ENCODE data around the gene KDM6B. TPM values are rescaled to one million over a fixed set of nuclear protein-coding genes. Genes with fewer than 3 reads are reported as not detected.

The KDM6B gene, protein sequence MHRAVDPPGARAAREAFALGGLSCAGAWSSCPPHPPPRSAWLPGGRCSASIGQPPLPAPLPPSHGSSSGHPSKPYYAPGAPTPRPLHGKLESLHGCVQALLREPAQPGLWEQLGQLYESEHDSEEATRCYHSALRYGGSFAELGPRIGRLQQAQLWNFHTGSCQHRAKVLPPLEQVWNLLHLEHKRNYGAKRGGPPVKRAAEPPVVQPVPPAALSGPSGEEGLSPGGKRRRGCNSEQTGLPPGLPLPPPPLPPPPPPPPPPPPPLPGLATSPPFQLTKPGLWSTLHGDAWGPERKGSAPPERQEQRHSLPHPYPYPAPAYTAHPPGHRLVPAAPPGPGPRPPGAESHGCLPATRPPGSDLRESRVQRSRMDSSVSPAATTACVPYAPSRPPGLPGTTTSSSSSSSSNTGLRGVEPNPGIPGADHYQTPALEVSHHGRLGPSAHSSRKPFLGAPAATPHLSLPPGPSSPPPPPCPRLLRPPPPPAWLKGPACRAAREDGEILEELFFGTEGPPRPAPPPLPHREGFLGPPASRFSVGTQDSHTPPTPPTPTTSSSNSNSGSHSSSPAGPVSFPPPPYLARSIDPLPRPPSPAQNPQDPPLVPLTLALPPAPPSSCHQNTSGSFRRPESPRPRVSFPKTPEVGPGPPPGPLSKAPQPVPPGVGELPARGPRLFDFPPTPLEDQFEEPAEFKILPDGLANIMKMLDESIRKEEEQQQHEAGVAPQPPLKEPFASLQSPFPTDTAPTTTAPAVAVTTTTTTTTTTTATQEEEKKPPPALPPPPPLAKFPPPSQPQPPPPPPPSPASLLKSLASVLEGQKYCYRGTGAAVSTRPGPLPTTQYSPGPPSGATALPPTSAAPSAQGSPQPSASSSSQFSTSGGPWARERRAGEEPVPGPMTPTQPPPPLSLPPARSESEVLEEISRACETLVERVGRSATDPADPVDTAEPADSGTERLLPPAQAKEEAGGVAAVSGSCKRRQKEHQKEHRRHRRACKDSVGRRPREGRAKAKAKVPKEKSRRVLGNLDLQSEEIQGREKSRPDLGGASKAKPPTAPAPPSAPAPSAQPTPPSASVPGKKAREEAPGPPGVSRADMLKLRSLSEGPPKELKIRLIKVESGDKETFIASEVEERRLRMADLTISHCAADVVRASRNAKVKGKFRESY (N-terminal part only)
- 4.2 and 68.6 TPM in 2 replicates for total RNA-seq

DNA sequence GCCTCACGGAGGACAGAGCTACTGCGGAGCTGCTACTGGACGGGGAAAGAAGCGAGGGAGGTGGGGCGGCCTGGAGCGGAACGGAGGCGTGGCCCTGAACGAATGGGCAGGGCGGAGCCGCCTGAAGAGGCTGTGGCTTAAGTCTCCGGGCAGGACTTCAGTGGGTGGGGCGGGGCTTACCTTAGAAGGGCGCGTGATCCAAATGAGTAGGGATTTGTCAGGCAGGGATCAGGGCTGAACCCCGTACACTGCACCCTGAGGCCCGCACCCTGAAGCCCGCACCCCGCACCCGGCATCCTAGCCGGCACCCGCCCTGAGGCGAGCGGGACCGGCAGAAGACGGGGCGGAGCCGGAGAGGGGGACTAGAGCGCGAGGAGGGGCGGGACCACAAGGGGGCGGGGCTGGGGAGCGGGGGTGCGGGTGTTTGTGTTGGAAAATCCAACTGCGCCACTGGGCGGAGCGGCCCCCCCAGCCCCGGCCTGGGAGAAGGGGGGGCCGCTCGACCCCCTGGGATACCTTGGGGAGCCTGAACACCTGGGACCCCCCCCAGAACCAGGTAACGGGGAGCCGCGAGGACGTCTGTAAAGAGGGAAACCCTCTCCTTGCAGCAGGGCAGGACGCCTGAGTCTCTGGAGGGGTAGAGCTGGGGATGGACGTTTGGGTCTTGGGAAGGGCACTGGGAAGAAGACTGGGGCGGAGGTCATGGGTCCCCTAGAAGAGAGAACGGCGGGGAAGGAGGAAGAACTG lies at the start of gene KDM6B:
Gene KDM6B, plus strand, starts transcription at position 423 of the 747 bp plus-strand sequence. CDS start 11,338 bp downstream, outside the sequence.

DNA sequence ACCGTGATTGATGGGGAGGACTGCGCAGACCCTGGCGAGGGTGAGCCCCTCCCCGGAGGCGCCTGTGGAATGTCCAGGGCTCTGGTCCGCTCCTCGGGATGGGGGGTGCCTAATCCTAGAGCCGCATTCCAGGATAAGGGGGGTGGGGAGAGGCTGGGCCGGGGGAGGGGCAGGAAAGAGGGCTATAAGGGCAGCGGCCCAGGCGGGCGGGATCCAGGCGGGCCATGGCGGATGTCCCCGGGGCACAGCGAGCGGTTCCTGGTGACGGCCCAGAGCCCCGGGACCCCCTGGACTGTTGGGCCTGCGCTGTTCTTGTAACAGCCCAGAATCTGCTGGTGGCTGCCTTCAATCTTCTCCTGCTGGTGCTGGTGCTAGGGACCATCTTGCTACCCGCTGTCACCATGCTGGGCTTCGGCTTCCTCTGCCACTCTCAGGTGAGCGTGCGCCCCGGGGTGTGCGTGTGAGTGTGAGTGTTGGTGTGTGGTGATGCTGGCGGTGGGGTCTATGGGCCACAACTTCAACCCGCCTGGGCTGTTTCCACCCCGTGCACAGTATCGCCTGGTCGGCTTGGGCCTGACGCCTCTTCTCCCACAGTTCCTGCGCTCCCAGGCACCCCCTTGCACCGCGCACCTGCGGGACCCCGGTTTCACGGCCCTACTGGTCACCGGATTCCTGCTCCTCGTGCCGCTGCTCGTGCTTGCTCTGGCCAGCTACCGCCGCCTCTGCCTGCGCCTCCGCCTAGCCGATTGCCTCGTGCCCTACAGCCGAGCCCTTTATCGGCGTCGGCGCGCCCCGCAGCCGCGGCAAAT lies 21.0 kb downstream of the KDM6B start, which contains the start of gene TMEM88:
Gene TMEM88, plus strand, starts transcription at position 216 of the 809 bp plus-strand sequence. Its CDS starts 9 bp downstream, at position 225.

DNA sequence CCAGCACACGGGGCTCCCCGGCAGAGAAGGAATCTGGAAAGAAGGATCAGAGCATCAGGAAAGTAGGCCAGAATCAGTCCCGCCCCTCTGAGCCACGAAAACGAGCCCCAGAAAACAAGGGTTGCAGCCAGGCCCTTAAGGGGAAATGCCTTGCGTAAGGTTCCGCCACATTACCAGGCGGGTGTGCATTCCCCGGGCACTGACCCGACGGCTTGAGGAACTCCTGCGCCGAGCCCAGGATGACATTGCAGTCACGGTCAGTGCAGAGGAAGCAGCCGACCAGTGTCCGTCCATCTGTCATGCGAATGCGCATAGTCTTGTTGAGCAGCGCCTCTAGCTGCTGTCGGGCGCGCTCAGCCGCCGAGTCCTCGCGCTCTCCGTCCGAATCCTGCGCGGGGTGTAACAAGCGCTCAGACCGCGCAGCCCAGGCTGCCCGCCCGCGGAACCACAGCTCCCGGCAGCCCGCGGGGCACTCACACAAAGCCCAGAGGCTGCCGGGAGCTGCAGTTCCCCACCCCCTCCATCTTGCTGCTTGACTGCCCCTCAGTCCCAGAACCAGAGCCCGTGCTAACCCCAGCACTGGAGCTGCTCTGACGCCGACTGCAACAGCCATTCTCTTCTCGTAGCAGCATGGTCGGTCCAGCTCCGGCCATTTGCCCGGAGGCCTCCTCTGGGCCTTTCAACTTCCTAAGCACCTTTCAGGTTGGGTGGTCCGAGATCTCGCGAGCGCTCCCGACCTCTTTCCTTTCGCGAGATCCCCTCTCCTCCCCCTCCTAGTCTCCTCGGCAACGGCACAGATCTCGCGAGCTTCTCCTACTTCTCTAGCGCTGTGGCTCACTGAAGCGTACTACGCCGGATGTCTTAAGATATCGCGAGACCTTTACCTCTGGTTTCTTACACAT lies 23.0 kb downstream of the KDM6B start, which contains the start of gene NAA38:
Gene NAA38, minus strand, starts transcription at position 749 of the 902 bp plus-strand sequence. Its CDS starts 96 bp downstream, at position 653.

DNA sequence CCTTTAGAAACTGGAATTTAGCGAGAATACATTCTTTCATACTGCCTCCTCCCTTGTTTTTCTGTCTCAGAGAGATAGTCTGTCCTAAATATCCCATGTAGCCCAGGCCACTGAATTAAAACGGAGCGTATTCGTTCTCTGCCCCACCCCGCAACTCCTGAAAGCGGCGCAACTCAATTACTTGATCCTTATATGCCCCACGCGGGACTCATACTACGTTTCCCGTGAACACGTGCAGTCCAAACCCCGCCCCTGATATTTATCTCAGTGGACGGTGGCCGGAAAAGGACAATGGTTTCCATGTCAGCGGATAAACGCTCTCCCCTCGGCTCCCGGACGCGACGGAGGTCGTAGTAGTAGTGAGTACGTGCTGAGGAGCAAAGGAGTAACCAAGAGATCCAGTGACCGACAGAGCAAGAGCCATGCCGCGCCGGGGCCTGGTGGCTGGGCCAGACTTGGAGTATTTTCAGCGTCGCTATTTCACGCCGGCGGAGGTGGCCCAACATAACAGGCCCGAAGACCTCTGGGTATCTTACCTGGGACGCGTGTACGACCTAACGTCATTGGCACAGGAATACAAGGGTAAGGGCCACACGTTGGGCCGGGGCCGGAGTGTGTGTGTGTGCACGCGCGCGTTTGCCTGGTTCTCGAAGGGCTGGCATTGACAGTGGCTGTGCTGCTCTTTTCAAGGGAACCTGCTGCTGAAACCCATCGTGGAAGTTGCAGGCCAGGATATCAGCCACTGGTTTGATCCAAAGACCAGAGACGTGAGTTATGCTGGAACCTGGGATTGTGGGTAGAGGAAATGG lies 23.9 kb downstream of the KDM6B start, which contains the start of gene CYB5D1:
Gene CYB5D1, plus strand, starts transcription at position 291 of the 809 bp plus-strand sequence. Its CDS starts 132 bp downstream, at position 423.

Other genes starting within 250 kb of the KDM6B start
- 0.28 and 0.38 TPM in 2 replicates for gene SOX15, start 244.1 kb upstream of the KDM6B start, total RNA-seq
- gene FXR2, start 219.3 kb upstream of the KDM6B start, total RNA-seq = 50.2 and 58.1 TPM in 2 replicates
- 25.5 and 30.2 TPM in 2 replicates for gene SAT2, start 206.4 kb upstream of the KDM6B start, total RNA-seq
- 0.19 and 0.28 TPM in 2 replicates for gene SHBG, start 204.1 kb upstream of the KDM6B start, total RNA-seq
- gene ATP1B2, start 183.3 kb upstream of the KDM6B start, total RNA-seq = not detected in 2 replicates
- gene TP53, start 146.7 kb upstream of the KDM6B start, total RNA-seq = 16.3 and 28.4 TPM in 2 replicates
- 3.1 and 7.9 TPM in 2 replicates for gene WRAP53, start 145.7 kb upstream of the KDM6B start, total RNA-seq
- gene EFNB3, start 129.0 kb upstream of the KDM6B start, total RNA-seq = under 0.01 and 0.19 TPM in 2 replicates
- 0.19 and 0.56 TPM in 2 replicates for gene DNAH2, start 116.5 kb upstream of the KDM6B start, total RNA-seq
- 0.58 TPM in 1 of 2 replicates, not detected in the other for gene TMEM88, start 20.8 kb downstream of the KDM6B start, total RNA-seq
- gene NAA38, start 23.3 kb downstream of the KDM6B start, total RNA-seq = 65.7 and 90.3 TPM in 2 replicates
- gene CYB5D1, start 23.8 kb downstream of the KDM6B start, total RNA-seq = 13.0 and 13.6 TPM in 2 replicates
- gene CHD3, start 54.6 kb downstream of the KDM6B start, total RNA-seq = 115 and 141 TPM in 2 replicates
- 1.7 and 8.5 TPM in 2 replicates for gene RNF227, start 82.1 kb downstream of the KDM6B start, total RNA-seq
- gene KCNAB3, start 95.6 kb downstream of the KDM6B start, total RNA-seq = 0.58 and 0.85 TPM in 2 replicates
- 36.1 and 46.8 TPM in 2 replicates for gene TRAPPC1, start 97.7 kb downstream of the KDM6B start, total RNA-seq
- 18.0 and 27.6 TPM in 2 replicates for gene CNTROB, start 98.0 kb downstream of the KDM6B start, total RNA-seq
- gene GUCY2D, start 168.4 kb downstream of the KDM6B start, total RNA-seq = not detected in 2 replicates
- 0.56 TPM in 1 of 2 replicates, not detected in the other for gene ALOX15B, start 204.8 kb downstream of the KDM6B start, total RNA-seq

Data from regular cardiac myocyte (primary cell).